8988T (cell line): ENCODE results near the gene PPT1.
"Not testable (repeated sequence)": the region's sequence is repeated elsewhere in the genome, so short reads cannot be mapped to it uniquely, and the experiment has no call there.

ENCODE experiments used
- DNase-seq: peaks from one replicate; pipeline ENCODE4 v3.0.0; 2011

Gene PPT1

GRCh38 chr1:40053138-40053887 is 43.7 kb downstream of the PPT1 start:
- DNase-seq, result no peak

GRCh38 chr1:40050863-40051262 is 46.2 kb downstream of the PPT1 start:
- no peak for DNase-seq

GRCh38 chr1:40049725-40050124 is 47.3 kb downstream of the PPT1 start:
- DNase-seq, result no peak

DNA sequence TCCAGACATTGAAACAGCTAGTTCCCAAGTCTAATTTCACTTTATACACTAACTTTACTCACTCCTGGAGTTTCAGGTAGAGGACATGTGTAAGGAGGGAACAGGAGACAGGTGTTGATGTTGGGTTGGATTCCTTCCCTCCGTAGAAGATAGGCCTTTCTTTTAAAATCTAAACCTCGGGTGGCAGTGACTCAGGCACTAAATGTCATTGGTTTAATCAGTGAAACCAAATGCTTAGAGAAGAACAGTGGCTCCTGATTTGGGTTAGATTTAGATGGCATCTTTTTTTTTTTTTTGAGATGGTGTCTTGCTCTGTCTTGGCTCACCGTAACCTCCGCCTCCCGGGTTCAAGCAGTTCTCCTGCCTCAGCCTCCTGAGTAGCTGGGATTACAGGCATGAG is 49.3 kb downstream of the PPT1 start:
- no peak for DNase-seq

DNA sequence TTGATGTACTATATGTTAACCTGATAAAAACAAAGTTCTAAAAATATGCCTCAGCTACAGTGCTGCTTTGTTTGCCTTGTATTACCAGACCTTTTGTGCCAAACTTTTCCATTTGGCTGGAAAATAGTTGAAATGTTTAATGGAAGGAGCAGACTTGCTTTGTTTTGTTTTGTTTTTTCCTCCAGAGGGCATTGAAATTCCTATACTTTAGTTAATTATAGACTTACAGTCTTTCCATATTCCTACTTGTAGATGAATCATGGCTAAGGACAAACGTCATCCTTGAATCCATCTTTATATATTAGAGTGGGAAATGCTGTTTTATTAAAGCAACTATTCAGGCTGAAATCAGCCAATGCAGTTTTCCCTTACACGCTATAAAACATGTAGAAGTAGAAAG is 49.8 kb downstream of the PPT1 start:
- no peak for DNase-seq

DNA sequence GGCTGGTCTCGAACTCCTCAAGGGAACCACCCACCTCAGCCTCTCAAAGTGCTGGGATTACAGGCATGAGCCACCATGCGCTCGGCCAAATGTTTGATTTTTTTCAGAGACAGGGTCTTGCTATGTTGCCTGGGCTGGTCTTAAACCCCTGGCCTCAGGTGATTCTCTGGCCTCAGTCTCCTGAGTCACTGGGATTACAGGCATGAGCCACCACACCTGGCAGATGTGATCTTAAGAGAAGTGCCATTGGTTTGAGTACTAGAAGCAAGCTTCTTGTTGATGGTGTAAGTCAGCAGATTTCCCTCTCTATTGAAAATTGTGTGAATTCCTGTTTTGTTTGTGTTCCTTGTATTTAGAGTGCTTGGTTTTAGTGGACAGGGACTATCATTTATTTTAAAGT is 51.3 kb downstream of the PPT1 start:
- DNase-seq, result no peak

DNA sequence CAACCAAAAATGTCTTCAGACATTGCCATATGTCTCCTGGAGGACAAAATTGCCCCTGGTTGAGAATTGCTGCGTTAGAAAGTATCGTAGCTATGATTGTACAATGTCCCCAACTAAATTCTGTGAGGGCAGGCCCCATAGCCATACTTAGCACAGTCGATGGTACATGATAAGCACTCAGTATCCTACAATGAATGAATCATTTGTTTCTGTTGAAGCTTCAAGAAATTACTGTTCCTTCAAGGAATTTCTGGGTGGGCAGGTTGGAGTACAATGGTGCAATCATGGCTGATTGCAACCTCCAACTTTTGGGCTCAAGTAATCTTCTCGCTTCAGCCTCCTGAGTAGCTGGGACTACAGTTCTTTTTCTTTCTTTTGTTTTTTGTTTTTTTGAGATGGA is 51.9 kb downstream of the PPT1 start:
- DNase-seq, result no peak

- no peak for DNase-seq
Observed at GRCh38 chr1:40044110-40044509, 52.9 kb downstream of the PPT1 start.

DNA sequence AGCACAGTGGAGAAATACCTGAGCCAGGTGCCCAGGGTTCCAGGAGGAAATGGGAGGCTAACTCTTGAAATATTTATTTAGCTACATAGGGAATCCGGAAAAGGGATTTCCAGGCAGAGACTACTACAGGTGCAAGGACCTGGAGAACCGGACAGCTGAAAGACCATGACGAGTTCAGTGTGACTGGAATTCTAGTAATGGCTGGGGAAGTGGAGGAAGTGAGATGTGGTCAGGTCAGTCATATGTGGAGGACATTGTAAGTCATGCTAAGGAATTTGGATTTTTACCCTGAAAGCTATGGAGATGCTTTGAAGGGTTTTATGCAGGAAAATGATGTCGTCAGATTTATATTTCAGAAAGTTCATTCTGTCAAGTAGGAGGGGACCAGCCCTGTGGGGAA is 54.7 kb downstream of the PPT1 start:
- no peak for DNase-seq

DNA sequence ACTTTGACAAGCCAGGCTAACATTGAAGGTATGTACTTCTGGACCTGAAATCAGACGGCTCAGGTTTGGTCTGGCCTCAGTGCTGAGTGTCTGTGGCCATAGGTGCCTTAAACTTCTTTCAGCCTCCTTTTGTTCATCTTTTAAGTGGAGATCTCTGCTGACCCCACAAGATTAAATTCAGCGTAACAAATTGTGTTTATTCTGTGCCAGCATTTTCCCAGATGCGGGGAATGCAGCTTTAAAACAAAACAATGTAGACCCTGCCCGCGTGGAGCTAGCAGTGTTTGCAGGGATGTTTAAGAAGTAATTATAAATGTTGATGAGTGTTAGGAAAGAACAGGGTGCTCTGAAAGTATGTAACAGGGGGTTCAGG is 55.6 kb downstream of the PPT1 start:
- DNase-seq, result no peak

DNA sequence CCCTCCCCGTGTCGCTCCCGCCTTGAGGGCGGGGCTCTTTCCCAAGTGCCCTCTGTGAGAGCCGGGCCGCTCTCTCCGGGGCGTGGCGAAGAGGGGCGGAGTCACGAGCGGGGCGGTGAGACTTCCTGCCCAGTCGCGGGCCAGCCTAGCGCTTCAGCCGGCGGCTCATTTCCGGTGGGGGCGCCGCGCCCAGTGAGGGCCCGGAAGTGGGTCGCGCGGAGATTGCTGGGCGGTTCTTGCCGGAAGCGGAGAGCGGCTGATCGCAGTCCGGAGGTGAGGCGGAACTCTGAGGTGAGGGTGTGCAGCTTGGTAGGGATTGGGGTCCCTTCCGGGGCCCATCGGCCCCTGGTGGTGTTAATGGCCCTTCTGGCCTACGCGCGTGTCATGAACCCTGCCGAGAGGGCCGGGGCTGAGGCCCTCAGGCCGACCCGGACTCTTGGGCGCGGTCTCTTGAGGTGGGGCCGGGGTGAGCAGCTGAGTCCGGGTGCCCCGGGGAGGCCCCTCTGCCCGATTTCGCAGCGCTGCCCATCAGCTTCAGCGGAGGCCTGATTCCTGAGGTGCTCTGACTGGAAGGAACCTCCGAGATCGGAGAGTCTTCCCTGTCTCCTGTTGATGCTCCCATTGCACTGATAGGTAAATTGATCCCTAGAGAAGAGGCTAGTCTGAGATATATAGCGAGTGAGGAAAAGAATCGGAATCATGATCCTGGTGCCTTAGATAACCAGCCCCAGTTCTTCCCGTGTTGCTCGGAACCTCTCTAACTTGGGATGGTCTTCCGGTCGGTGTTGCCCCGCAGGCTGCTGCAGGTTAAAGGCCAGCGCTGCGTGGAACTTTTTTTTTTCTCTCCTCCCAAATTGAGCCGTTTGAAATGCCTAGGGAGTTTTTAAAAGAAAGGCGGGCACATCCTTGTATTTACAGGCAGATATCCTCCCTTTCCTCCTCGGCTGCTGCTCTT is 56.3 kb downstream of the PPT1 start, which contains the start of gene CAP1:
Gene CAP1 (plus strand): TSS at position 219 of the 955 bp plus-strand sequence. CDS start 18,618 bp downstream, outside the sequence.
- peak; percentile 65 for DNase-seq

DNA sequence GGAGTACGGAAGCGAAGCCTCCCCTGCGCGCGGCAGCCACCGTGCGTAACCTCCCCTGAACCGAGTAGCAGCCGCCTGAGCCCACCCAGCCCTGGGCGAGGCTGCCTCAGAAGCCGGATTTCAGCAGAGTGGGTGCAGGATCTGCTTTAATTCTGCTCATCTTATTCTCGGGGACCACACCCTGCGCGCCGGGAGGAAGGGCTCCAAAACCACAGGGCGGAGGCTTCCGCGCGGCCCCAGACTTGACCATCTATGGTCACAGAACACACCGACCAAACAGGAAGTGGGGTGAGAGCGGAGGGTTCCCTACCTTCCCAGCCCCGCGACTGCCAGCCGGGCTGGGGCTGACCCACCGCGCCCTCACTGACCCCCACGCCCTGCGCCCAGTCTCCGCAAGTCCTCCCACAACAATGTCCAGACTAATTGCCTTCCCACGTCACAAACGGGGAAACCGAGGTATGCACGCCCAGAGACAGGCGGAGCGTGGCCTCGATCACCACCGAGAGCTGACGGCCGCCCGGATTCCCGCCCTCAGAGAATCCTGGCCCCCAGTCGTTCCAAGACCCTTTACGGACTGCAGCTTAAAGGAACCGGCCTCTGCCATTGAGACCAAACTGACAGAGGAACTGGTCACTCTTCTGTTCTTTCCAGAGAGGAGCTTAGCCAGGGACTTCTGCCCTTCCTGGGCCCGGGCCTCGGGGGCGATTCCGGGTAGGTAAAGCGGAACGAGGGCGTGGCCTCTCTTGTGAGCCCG is 57.1 kb downstream of the PPT1 start:
- DNase-seq, result peak; percentile 26

GRCh38 chr1:40039245-40039756 is 57.8 kb downstream of the PPT1 start:
- no peak for DNase-seq

DNA sequence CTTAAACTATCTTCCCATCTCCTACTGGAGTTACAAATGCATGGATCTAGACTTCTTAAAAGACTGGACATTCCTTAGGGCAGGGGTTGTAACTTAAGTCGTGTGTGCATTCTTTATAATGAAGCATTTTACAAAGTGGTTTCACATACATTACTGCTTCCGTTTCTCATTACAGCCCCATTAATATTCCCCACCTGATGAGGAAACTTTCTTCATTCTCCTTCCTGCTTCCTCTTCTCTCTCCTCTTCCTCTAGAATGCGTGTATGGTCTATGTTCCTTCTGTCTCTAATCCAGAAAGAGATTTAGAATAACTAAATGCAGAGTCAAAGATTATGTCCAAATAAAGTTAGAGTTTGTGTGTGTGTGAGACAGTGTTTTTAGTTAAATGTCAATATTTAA is 58.4 kb downstream of the PPT1 start:
- no peak for DNase-seq

- DNase-seq, result not testable (repeated sequence)
Observed at GRCh38 chr1:40037254-40037653, 59.8 kb downstream of the PPT1 start.

DNA sequence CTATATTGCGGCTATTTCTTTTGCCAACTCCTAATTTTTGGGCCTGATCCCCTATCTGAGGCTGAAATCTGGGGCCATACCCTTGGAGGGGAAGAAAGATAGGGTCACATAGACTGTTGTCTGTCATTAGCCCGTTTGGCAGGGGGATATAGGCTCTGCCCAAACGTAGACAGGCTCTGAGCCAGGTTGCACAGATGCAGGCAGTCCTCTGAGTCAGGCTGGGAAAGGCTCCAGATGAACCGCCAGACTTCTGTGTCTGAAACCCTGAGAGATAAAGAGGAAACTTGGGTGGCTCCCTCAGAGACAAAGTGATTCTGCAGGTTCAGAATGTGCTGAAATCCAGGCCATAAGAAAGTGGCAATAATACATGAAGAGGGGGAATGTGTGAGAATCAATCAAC is 60.5 kb downstream of the PPT1 start:
- no peak for DNase-seq

DNA sequence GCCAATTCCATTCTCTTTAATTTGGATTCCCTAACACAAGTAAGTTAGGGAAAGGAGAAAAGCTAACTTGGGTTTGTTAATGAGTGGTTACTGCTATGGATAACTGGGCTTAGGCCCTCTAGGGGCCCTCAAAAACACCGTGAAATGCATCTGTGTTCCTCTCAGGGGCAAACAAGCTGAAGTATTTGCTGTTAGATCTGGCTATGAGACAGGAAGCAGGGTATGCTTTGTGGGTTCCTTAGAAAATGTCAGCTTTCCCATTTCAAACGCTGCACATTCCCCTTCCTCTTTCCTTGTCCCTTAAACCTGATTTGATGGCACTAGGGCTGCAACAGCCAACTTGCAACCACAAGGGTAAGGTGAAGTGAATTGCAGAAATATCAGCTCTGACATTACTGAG is 62.2 kb downstream of the PPT1 start:
- DNase-seq, result no peak

DNA sequence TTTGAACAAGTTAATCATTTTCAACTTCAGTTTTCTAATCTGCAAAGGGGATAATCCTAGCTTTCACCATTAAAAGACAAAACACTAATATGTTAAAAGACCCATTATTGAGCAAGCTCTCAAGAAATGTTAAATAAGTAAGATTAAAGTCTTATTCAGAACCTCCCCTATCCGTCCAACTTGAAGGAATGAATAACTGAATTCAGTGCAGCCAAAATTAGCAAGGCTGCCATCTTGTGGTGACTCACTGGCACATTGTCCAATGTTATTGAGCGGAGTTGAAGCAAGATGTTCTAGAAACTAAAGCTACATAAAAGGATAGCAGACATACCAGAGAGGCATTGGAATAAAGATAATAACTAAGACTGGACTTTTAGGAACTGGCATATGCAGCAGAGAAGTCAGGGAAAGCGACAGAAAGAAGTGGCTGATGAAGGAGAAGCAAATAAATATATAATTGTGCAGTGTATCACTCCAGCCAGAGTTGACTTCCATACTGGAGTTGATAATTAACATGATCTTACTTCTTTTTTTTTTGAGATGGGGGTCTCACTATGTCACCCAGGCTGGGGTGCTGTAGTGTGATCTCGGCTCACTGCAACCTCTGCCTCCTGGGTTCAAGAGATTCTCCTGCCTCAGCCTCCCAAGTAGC is 64.7 kb downstream of the PPT1 start:
- no peak for DNase-seq

DNA sequence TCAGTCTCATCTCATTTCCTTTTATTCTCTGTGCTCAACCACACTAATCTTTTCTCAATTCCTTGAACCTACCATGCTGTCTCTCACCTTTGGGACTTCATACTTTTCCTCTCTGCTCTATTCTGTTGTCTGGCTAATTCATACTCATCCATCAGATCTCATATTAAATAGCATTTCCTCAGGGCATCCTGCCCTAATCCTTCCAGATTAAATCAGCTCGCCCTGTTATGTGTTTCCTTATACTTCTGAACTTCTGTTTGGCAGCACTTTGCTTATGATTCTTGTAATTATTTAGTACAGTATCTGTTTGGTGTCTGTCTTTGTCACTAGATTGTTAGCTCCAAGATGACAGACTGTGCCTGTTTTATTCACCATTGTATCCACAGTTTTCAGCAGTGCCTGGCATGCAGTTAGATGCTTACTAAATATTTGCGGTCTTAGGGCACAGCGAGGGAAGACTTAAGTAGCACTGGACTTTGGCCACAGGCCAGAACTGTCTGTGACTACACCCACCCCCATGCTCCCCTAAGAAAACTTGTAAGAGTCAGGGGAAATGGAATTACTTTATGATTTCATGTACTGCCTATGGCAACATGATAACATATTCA is 66.4 kb downstream of the PPT1 start:
- DNase-seq, result no peak

- DNase-seq, result no peak
Observed at GRCh38 chr1:40029608-40030007, 67.4 kb downstream of the PPT1 start.

GRCh38 chr1:40027647-40028046 is 69.4 kb downstream of the PPT1 start:
- no peak for DNase-seq

DNA sequence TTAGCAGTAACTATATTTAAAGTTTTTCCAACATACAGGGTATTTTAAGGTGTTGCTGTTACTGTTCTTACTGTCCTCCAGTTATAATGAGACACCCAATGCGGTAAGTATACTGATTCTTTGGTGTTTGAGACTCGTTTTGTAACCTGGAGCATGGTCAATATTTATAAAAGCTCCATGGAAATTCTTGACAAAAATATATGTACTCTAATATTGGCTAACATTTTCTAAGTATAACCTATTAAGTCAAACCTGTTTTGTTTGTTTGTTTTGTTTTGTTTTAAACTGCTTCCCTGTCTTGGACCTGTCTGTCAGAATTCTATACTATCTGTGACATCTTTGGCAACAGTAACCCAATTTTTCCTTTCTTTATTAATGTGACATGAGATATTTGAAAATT is 72.4 kb downstream of the PPT1 start:
- DNase-seq, result no peak
